Kidney tubule cell (primary cell): ENCODE results near the gene PRSS56.
"Not testable (repeated sequence)": the region's sequence is repeated elsewhere in the genome, so short reads cannot be mapped to it uniquely, and the experiment has no call there.

Experiments
- DNase-seq: peaks from one replicate; pipeline ENCODE4 v3.0.0-alpha.2; 2018; ENCODE audit warnings: low spot score

PRSS56 gene

GRCh38 chr2:232525791-232526371 lies 5.7 kb downstream of the PRSS56 start, which contains the start of gene CHRND:
Gene CHRND, plus strand, starts transcription at chr2:232526160. Its CDS starts 56 bp downstream, at chr2:232526216.
- DNase-seq: no peak

GRCh38 chr2:232526372-232526941 lies 6.3 kb downstream of the PRSS56 start:
- no peak for DNase-seq

DNA sequence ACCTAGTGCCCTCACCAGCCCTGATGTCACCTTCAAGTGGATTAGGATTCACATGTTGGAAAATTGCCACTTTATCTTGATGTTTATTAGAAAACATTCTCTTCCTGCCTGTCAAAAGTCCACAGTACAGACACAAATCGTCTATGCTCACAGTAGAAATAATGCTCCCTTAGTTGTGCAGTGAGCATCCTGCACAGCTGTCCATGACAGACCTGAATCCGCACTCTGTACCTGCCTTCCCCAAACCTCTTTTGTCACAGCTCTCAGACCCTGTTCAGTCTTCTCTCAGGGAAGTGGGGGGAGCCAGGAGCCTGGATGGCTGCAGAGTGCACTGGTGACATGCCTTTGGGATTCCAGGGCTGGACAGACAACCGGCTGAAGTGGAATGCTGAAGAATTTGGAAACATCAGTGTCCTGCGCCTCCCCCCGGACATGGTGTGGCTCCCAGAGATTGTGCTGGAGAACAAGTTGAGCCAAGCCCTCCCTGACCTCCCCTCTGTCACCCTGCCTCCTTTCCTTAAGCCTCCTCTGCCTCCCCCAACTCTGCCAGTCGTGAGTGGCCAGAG lies 7.8 kb downstream of the PRSS56 start:
- no peak for DNase-seq

DNA sequence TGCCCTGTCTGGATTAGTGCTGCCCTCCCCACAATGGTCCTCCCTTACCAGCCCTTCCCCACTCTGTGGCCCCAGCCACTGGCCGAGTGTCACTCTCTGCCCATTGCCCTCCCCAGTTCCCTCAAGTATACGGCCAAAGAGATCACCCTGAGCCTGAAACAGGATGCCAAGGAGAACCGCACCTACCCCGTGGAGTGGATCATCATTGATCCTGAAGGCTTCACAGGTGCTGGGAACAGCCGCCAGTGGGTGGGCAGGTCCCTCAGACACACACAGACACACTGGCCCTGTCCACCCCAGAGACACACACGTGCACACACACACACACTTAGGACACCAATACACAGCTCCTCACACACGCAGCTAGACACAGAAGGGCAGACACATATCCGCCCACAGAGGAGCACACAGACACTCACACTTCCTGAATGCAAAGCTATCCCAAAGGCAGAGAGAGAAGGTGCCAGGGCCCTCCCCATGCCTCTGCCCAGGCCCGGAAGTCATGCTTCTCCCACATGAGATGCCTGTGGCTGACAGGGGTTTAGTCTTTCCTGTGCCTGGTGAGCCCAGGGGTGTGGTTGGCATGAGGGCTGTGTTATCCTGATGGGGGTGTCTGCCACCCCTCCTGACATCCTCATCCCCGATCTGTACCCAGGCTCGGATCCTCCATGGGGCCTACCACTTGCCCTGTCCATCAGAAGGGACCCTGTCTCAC lies 8.7 kb downstream of the PRSS56 start:
- DNase-seq: no peak

- no peak for DNase-seq
These were observed 9.8 kb downstream of the PRSS56 start for GRCh38 chr2:232529806-232530547.

DNA sequence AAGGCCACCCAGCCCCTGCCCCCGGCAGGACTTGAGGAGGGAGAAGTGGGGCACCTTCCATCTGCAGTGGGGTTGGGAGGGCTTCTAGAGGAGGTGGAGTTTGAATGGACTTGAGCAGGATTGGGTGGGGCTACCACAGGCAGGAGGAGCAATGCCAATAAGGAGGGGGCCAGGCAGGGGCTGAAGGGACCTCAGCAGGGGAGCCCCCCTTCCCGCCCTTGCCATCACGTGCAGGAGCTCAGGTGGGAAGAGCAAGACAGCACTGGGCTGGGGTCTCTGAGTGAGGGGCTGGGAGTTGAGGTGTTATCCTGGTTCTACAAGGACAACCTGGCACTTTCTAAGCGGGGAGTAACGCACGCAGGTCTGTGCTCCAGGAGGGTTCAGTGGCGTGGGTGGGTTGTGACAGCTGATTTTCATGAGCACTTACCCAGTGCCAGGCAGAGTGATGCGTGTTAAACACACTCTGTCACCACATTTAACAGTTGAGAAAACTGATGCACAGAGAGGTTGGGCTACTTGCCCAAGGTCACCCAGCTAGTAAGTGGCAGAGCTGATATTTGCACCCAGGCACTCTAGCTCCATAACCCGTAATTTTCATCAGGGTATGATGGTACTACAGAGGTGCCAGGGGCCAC lies 10.6 kb downstream of the PRSS56 start:
- DNase-seq: no peak

- no peak for DNase-seq
These were observed 12.2 kb downstream of the PRSS56 start for GRCh38 chr2:232532419-232532818.

GRCh38 chr2:232532821-232533220 lies 12.6 kb downstream of the PRSS56 start:
- not testable (repeated sequence) for DNase-seq

DNA sequence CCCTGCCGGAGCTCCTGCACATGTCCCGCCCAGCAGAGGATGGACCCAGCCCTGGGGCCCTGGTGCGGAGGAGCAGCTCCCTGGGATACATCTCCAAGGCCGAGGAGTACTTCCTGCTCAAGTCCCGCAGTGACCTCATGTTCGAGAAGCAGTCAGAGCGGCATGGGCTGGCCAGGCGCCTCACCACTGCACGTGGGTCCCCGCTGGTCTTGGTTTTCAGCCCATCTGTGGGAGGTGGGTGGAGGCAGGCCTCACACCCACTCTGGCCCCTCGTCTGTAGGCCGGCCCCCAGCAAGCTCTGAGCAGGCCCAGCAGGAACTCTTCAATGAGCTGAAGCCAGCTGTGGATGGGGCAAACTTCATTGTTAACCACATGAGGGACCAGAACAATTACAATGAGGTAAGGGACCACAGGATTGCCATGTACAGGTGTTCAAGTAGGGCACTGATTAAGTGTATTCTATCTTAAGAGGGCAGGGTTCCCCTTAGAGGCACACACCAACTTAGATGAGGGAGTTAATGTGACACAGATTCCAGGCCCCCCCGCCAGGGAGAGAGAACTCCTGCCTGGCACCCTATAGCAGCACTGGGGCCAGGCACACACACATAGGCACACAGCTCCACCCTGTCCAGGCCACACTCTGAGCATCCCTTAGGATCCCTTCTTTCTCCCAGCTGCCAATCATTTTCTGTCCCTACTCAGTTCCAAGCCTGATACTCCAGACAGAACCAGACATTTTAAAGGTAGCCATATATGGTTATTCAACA lies 13.9 kb downstream of the PRSS56 start:
- no peak for DNase-seq

DNA sequence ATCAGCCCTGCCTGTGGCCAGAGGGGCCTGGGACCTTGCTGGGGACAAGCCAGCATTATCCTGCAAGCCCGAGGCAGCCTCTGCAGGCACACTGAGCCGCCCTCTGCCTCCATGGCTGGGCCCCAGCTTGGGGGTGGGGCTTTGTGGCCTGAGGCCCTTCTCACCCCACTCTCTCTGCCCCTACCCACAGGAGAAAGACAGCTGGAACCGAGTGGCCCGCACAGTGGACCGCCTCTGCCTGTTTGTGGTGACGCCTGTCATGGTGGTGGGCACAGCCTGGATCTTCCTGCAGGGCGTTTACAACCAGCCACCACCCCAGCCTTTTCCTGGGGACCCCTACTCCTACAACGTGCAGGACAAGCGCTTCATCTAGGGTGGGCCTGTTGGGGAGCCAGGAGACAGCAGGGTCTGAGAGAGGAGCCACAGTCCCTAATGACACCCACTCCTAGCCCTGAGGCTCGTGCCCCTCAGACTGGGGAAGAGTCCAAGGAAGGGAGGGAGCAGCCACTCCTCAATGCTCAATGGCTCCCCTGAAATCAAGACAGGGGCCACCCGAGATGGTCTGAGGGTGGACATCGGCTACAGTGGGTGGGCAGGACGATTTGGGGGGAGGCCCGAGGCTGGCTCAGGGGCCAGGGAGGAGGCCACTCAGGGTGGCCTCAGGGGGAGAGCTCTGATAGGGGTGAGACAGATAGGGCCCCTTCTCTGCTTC lies 14.9 kb downstream of the PRSS56 start:
- no peak for DNase-seq

DNA sequence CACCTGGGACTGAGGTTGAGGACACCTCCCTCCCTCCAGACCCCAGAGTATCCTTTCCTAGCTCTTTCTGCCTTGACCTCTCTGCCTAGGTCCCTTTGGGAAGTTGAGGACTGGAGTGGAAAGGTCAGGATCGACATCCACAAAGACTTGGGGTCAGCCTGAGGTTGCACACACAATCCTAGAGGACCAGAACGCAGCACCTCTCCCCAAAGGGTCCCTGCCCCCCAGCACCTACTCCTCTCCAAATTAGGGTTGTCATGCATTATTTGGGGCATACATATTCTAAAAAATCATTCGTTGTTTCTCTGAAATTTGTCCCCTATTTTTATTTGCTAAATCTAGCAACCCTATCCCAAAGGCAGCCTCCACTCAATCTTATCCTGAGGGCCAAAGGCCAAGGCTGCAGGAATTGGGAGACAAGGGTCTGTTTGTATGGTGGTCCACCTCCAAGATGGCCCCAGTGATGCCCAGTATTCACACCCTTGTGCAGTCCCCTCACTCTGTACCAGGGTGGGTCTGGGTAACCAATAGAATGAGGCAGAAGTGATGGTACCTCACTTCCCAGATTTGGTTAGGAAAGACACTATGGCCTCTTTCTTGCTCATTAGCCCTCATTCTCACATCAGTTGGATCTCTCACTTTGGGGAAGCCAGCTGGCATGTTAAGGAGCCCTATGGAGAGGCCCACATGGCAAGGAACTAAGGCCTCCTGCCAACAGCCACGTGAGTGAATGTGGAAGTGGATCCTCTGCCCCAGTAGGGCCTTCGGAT lies 15.8 kb downstream of the PRSS56 start:
- no peak for DNase-seq

- no peak for DNase-seq
These were observed 16.9 kb downstream of the PRSS56 start for GRCh38 chr2:232537079-232537478.

DNA sequence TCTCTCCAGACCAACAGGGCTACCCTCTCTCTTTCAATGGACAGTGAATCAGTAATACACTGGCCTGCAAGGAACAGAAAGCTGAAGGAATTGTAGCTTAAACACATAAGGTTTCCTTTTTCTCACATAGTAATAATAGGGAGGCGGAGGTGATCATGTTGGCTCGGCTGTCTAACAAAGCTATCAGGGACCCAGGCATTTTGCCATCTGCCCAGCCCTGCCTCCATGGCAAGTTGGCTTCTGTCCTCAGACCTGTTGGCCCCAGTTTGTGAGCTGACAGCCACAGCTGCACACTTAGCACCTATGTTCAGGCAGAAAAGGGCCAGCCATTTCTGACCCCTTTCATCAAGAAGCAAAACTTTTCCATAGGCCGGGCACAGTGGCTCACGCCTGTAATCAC lies 17.3 kb downstream of the PRSS56 start:
- DNase-seq: no peak

- no peak for DNase-seq
These were observed 18.5 kb downstream of the PRSS56 start for GRCh38 chr2:232538671-232539070.

- no peak for DNase-seq
These were observed 19.4 kb downstream of the PRSS56 start, which contains the start of gene CHRNG for GRCh38 chr2:232539298-232540231. Gene CHRNG, plus strand, starts transcription at chr2:232539692. Its CDS starts 56 bp downstream, at chr2:232539748.

- no peak for DNase-seq
These were observed 20.4 kb downstream of the PRSS56 start for GRCh38 chr2:232540441-232541041.

- no peak for DNase-seq
These were observed 21.2 kb downstream of the PRSS56 start for GRCh38 chr2:232541195-232541960.
